HFF-Myc (cell line): Measurements from ENCODE around the gene FABP7.

Source experiments
- DNase-seq: peaks from one replicate; pipeline ENCODE4 v3.0.0-alpha.2; 2011; ENCODE audit warnings: low read depth; ENCODE audit errors: extremely low read depth
- H3K4me3 ChIP-seq: replicated peaks from 2 replicates; pipeline ENCODE4 v1.5.1; 2011; ENCODE audit warnings: low read depth, mild to moderate bottlenecking, control low read depth, low read length
- CTCF ChIP-seq: IDR thresholded peaks from 2 replicates; pipeline ENCODE4 v1.5.1; 2012; ENCODE audit warnings: mild to moderate bottlenecking, low read depth, low read length, control low read depth; ENCODE audit errors: missing control alignments

FABP7 gene

GRCh38 chr6:122809001-122809400, 29.5 kb downstream of the FABP7 start:
- DNase-seq, result no peak
- H3K4me3 ChIP-seq, result no peak overlapping the region
- no peak for TF ChIP-seq CTCF

GRCh38 chr6:122809691-122810090, 30.2 kb downstream of the FABP7 start:
- no peak for DNase-seq
- no peak overlapping the region for H3K4me3 ChIP-seq
- no peak for TF ChIP-seq CTCF

- no peak for DNase-seq
- no peak for TF ChIP-seq CTCF
- H3K4me3 ChIP-seq, result no peak overlapping the region
Observed at GRCh38 chr6:122810189-122810588, 30.7 kb downstream of the FABP7 start.

GRCh38 chr6:122817358-122817757, 37.8 kb downstream of the FABP7 start:
- no peak overlapping the region for H3K4me3 ChIP-seq
- TF ChIP-seq CTCF, result no peak
- no peak for DNase-seq

- TF ChIP-seq CTCF, result no peak
- H3K4me3 ChIP-seq, result no peak overlapping the region
- DNase-seq, result no peak
Observed at GRCh38 chr6:122817766-122818165, 38.2 kb downstream of the FABP7 start.

- no peak for TF ChIP-seq CTCF
- DNase-seq, result no peak
- H3K4me3 ChIP-seq, result no peak overlapping the region
Observed at GRCh38 chr6:122818866-122819265, 39.4 kb downstream of the FABP7 start.

GRCh38 chr6:122821095-122821494, 41.6 kb downstream of the FABP7 start:
- no peak for DNase-seq
- no peak overlapping the region for H3K4me3 ChIP-seq
- TF ChIP-seq CTCF, result no peak
